ENCODE data around the gene VAV3.

- TF ChIP-seq GLI4 (CRISPR knock-in tag; IDR thresholded peaks at IDR 0.05; ENCODE audit: borderline replicate concordance) (no peak), BRF2 (CRISPR knock-in tag; IDR thresholded peaks at IDR 0.05) (no peak), NCOA5 (CRISPR knock-in tag; IDR thresholded peaks at IDR 0.05) (no peak), GABPA (IDR thresholded peaks at IDR 0.05; ENCODE audit: low read depth, low read length) (no peak), GABPA (CRISPR knock-in tag; IDR thresholded peaks at IDR 0.05; ENCODE audit: low read depth) (no peak), ONECUT2 (CRISPR knock-in tag; IDR thresholded peaks at IDR 0.05) (no peak), ZBTB2 (CRISPR knock-in tag; IDR thresholded peaks at IDR 0.05; ENCODE audit: low read depth) (no peak), ZNF678 (CRISPR knock-in tag; IDR thresholded peaks at IDR 0.05) (no peak), EZH2 (conservative IDR thresholded peaks at IDR 0.05; ENCODE audit: low read depth, low read length) (no peak)
- TF ChIP-seq, protein P1, sequence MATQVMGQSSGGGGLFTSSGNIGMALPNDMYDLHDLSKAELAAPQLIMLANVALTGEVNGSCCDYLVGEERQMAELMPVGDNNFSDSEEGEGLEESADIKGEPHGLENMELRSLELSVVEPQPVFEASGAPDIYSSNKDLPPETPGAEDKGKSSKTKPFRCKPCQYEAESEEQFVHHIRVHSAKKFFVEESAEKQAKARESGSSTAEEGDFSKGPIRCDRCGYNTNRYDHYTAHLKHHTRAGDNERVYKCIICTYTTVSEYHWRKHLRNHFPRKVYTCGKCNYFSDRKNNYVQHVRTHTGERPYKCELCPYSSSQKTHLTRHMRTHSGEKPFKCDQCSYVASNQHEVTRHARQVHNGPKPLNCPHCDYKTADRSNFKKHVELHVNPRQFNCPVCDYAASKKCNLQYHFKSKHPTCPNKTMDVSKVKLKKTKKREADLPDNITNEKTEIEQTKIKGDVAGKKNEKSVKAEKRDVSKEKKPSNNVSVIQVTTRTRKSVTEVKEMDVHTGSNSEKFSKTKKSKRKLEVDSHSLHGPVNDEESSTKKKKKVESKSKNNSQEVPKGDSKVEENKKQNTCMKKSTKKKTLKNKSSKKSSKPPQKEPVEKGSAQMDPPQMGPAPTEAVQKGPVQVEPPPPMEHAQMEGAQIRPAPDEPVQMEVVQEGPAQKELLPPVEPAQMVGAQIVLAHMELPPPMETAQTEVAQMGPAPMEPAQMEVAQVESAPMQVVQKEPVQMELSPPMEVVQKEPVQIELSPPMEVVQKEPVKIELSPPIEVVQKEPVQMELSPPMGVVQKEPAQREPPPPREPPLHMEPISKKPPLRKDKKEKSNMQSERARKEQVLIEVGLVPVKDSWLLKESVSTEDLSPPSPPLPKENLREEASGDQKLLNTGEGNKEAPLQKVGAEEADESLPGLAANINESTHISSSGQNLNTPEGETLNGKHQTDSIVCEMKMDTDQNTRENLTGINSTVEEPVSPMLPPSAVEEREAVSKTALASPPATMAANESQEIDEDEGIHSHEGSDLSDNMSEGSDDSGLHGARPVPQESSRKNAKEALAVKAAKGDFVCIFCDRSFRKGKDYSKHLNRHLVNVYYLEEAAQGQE (IDR thresholded peaks at IDR 0.05; ENCODE audit: borderline replicate concordance in 1 of 2, low read depth in 1 of 2, low read length in 2 of 2): no peak
- TF ChIP-seq, protein P2, sequence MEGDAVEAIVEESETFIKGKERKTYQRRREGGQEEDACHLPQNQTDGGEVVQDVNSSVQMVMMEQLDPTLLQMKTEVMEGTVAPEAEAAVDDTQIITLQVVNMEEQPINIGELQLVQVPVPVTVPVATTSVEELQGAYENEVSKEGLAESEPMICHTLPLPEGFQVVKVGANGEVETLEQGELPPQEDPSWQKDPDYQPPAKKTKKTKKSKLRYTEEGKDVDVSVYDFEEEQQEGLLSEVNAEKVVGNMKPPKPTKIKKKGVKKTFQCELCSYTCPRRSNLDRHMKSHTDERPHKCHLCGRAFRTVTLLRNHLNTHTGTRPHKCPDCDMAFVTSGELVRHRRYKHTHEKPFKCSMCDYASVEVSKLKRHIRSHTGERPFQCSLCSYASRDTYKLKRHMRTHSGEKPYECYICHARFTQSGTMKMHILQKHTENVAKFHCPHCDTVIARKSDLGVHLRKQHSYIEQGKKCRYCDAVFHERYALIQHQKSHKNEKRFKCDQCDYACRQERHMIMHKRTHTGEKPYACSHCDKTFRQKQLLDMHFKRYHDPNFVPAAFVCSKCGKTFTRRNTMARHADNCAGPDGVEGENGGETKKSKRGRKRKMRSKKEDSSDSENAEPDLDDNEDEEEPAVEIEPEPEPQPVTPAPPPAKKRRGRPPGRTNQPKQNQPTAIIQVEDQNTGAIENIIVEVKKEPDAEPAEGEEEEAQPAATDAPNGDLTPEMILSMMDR (CRISPR knock-in tag; IDR thresholded peaks at IDR 0.05): no peak
These were observed 223.7 kb downstream of the VAV3 start for GRCh38 chr1:107741242-107741641.
